Mesendoderm (in vitro differentiated cells): ENCODE measurements around the gene CLIP2.

Experiments
- DNase-seq: peaks from one replicate; pipeline ENCODE4 v3.0.0; 2013
- H2AK5ac ChIP-seq: 2 replicates; pipeline ENCODE4 v1.6.1; 2013; ENCODE audit warnings: low read length, inconsistent platforms
- H2BK120ac ChIP-seq: 2 replicates; pipeline ENCODE4 v1.6.1; 2013; ENCODE audit warnings: low read depth, mild to moderate bottlenecking, low read length, moderate library complexity, mixed read lengths
- H2BK15ac ChIP-seq: replicated peaks from 2 replicates; pipeline ENCODE4 v1.6.1; 2013; ENCODE audit warnings: low read depth, mild to moderate bottlenecking, moderate library complexity
- H2BK5ac ChIP-seq: 2 replicates; pipeline ENCODE4 v1.6.1; 2013; ENCODE audit warnings: low read length, inconsistent platforms
- H3K18ac ChIP-seq: 2 replicates; pipeline ENCODE4 v1.6.1; 2013; ENCODE audit warnings: mild to moderate bottlenecking, low read length, mixed read lengths
- H3K23ac ChIP-seq: one replicate; pipeline ENCODE4 v1.6.1; 2013; ENCODE audit warnings: low read length
- H3K27ac ChIP-seq: 2 replicates; pipeline ENCODE4 v1.5.1; 2013; ENCODE audit warnings: low read depth, mild to moderate bottlenecking, inconsistent platforms, low read length, moderate library complexity
- H3K27me3 ChIP-seq: 2 replicates; pipeline ENCODE4 v1.6.1; 2013; ENCODE audit warnings: low read length, control low read depth, mild to moderate bottlenecking, inconsistent platforms; ENCODE audit not compliant: insufficient read depth, poor library complexity
- H3K36me3 ChIP-seq: 2 replicates; pipeline ENCODE4 v1.6.1; 2013; ENCODE audit warnings: low read length, inconsistent platforms; ENCODE audit not compliant: control insufficient read depth, insufficient read depth
- H3K4ac ChIP-seq: one replicate; pipeline ENCODE4 v1.6.1; 2013; ENCODE audit warnings: low read depth, mild to moderate bottlenecking, low read length, moderate library complexity
- H3K4me1 ChIP-seq: 2 replicates; pipeline ENCODE4 v1.6.1; 2013; ENCODE audit warnings: low read depth, low read length, inconsistent platforms; ENCODE audit not compliant: control insufficient read depth
- H3K4me2 ChIP-seq: 2 replicates; pipeline ENCODE4 v1.6.1; 2013; ENCODE audit warnings: low read length
- H3K4me3 ChIP-seq: 2 replicates; pipeline ENCODE4 v1.5.1; 2013; ENCODE audit warnings: mild to moderate bottlenecking, low read length
- H3K56ac ChIP-seq: one replicate; pipeline ENCODE4 v1.6.1; 2013; ENCODE audit warnings: low read length
- H3K79me1 ChIP-seq: 2 replicates; pipeline ENCODE4 v1.6.1; 2013; ENCODE audit warnings: low read length, inconsistent platforms
- H3K79me2 ChIP-seq: 2 replicates; pipeline ENCODE4 v1.6.1; 2013; ENCODE audit warnings: mild to moderate bottlenecking, low read length; ENCODE audit not compliant: control insufficient read depth, insufficient read depth
- H3K9ac ChIP-seq: 2 replicates; pipeline ENCODE4 v1.6.1; 2013; ENCODE audit warnings: low read length, inconsistent platforms
- H4K5ac ChIP-seq: one replicate; pipeline ENCODE4 v1.6.1; 2013; ENCODE audit warnings: low read length
- H4K8ac ChIP-seq: one replicate; pipeline ENCODE4 v1.6.1; 2013; ENCODE audit warnings: low read depth, mild to moderate bottlenecking, control low read depth, low read length, moderate library complexity
- WGBS: extraction: QIAGEN DNeasy Blood & Tissue Kit; methylation state at CpG from one replicate; pipeline ENCODE4 v1.1.7; 2013; ENCODE audit warnings: low lambda C conversion rate, missing lambda C conversion rate; ENCODE audit not compliant: insufficient coverage; ENCODE audit errors: extremely low coverage; 5-methylcytosine and 5-hydroxymethylcytosine counted together

The CLIP2 gene

GRCh38 chr7:74252893-74253292, 36.3 kb upstream of the CLIP2 start:
- Histone ChIP-seq H3K23ac (no peak overlapping the region), H4K5ac (no peak overlapping the region), H3K9ac (peak overlapping the region; percentile 97), H2AK5ac (no peak overlapping the region), H3K79me1 (peaks cover 7% of the 10 kb centered on the region), H3K4me1 (no peaks in the 10 kb centered on the region), H3K36me3 (peaks cover 7% of the 10 kb centered on the region), H3K27me3 (no peaks in the 10 kb centered on the region), H3K4me3 (no peak overlapping the region), H2BK5ac (no peak overlapping the region), H3K79me2 (peaks cover 13% of the 10 kb centered on the region), H2BK120ac (no peak overlapping the region), H4K8ac (no peak overlapping the region), H3K27ac (no peak overlapping the region), H3K4ac (no peak overlapping the region), H2BK15ac (no peak overlapping the region), H3K4me2 (peak overlapping the region; percentile 27), H3K18ac (no peak overlapping the region), H3K56ac (peak overlapping the region; percentile 78)
- DNase-seq, result no peak
- WGBS, result no CpG with 5 or more reads among the region's 5 CpGs

- Histone ChIP-seq H4K5ac (no peak overlapping the region), H3K4ac (no peak overlapping the region), H3K79me2 (peaks cover 13% of the 10 kb centered on the region), H3K79me1 (peaks cover 7% of the 10 kb centered on the region), H3K27ac (no peak overlapping the region), H3K56ac (peak overlapping the region; percentile 78), H2BK5ac (no peak overlapping the region), H2AK5ac (no peak overlapping the region), H3K27me3 (no peaks in the 10 kb centered on the region), H3K18ac (no peak overlapping the region), H4K8ac (no peak overlapping the region), H3K9ac (peak overlapping the region; percentile 97), H3K4me2 (peak overlapping the region; percentile 86), H3K4me3 (no peak overlapping the region), H2BK120ac (no peak overlapping the region), H2BK15ac (no peak overlapping the region), H3K23ac (no peak overlapping the region), H3K4me1 (no peaks in the 10 kb centered on the region), H3K36me3 (peaks cover 7% of the 10 kb centered on the region)
- no CpG with 5 or more reads among the region's 7 CpGs for whole genome bisulfite sequencing
- no peak for DNase-seq
These were observed 35.9 kb upstream of the CLIP2 start for GRCh38 chr7:74253331-74253730.

GRCh38 chr7:74253835-74254128, 35.4 kb upstream of the CLIP2 start:
- 40% methylated on average over 1 of the region's 10 CpGs for WGBS

GRCh38 chr7:74254129-74254857, 34.9 kb upstream of the CLIP2 start, which contains the start of gene RFC2:
TSS of gene RFC2 (minus strand) at chr7:74254399. CDS start at chr7:74254383, 16 bp downstream.
- peak within 1 kb of the TSS; percentile 97 for H3K9ac ChIP-seq
- no peaks in the 10 kb centered on the region for H3K27me3 ChIP-seq
- H3K4me3 ChIP-seq, result peak within 1 kb of the TSS; percentile 95
- peaks cover 13% of the 10 kb centered on the region for H3K79me2 ChIP-seq
- H3K36me3 ChIP-seq, result peaks cover 5% of the 10 kb centered on the region
- no peak within 1 kb of the TSS for H2BK15ac ChIP-seq
- no peak within 1 kb of the TSS for H2BK120ac ChIP-seq
- peak within 1 kb of the TSS; percentile 97 for H3K56ac ChIP-seq
- H4K5ac ChIP-seq, result no peak within 1 kb of the TSS
- DNase-seq, result peak; percentile 97
- H3K23ac ChIP-seq, result peak within 1 kb of the TSS; percentile 72
- H2AK5ac ChIP-seq, result no peak within 1 kb of the TSS
- H4K8ac ChIP-seq, result no peak within 1 kb of the TSS
- peak within 1 kb of the TSS; percentile 40 for H3K27ac ChIP-seq
- H3K4me1 ChIP-seq, result no peaks in the 10 kb centered on the region
- peak within 1 kb of the TSS; percentile 86 for H3K4me2 ChIP-seq
- peak within 1 kb of the TSS; percentile 95 for H3K4ac ChIP-seq
- H3K18ac ChIP-seq, result peak within 1 kb of the TSS; percentile 83
- peak within 1 kb of the TSS; percentile 62 for H2BK5ac ChIP-seq
- H3K79me1 ChIP-seq, result peaks cover 7% of the 10 kb centered on the region
- no CpG with 5 or more reads among the region's 75 CpGs for WGBS

More at GRCh38 chr7:74253835-74254128, 35.4 kb upstream of the CLIP2 start:
- Histone ChIP-seq H2BK5ac (no peak overlapping the region), H3K23ac (no peak overlapping the region), H4K5ac (no peak overlapping the region), H2BK120ac (no peak overlapping the region), H4K8ac (no peak overlapping the region), H3K79me2 (peaks cover 13% of the 10 kb centered on the region), H3K36me3 (peaks cover 7% of the 10 kb centered on the region), H3K4me2 (peak overlapping the region; percentile 86), H3K18ac (peak overlapping the region; percentile 83), H3K9ac (peak overlapping the region; percentile 97), H3K4me1 (no peaks in the 10 kb centered on the region), H3K4ac (peak overlapping the region; percentile 95), H3K27me3 (no peaks in the 10 kb centered on the region), H3K4me3 (peak overlapping the region; percentile 83), H2AK5ac (no peak overlapping the region), H3K79me1 (peaks cover 7% of the 10 kb centered on the region), H3K27ac (peak overlapping the region; percentile 10), H2BK15ac (no peak overlapping the region), H3K56ac (peak overlapping the region; percentile 96)
- no peak for DNase-seq

- Histone ChIP-seq H3K4me2 (peak overlapping the region; percentile 72), H4K5ac (no peak overlapping the region), H2BK5ac (no peak overlapping the region), H2AK5ac (no peak overlapping the region), H3K27me3 (no peaks in the 10 kb centered on the region), H3K27ac (peak overlapping the region; percentile 40), H3K56ac (peak overlapping the region; percentile 97), H3K23ac (peak overlapping the region; percentile 72), H3K4me1 (no peaks in the 10 kb centered on the region), H3K79me2 (peaks cover 13% of the 10 kb centered on the region), H3K36me3 (peaks cover 5% of the 10 kb centered on the region), H2BK15ac (no peak overlapping the region), H3K9ac (peak overlapping the region; percentile 97), H2BK120ac (no peak overlapping the region), H3K79me1 (peaks cover 7% of the 10 kb centered on the region), H4K8ac (no peak overlapping the region), H3K4ac (peak overlapping the region; percentile 39), H3K4me3 (peak overlapping the region; percentile 95), H3K18ac (peak overlapping the region; percentile 68)
- WGBS, result no CpG with 5 or more reads among the region's 20 CpGs
- no peak for DNase-seq
These were observed 34.3 kb upstream of the CLIP2 start for GRCh38 chr7:74254858-74255379.
